ENCODE data around the gene REST. TPM values are rescaled to one million over a fixed set of nuclear protein-coding genes. Genes with fewer than 3 reads are reported as not detected.

REST gene
- total RNA-seq, 1 experiment from 2014 or later, result 38.8 TPM

DNA sequence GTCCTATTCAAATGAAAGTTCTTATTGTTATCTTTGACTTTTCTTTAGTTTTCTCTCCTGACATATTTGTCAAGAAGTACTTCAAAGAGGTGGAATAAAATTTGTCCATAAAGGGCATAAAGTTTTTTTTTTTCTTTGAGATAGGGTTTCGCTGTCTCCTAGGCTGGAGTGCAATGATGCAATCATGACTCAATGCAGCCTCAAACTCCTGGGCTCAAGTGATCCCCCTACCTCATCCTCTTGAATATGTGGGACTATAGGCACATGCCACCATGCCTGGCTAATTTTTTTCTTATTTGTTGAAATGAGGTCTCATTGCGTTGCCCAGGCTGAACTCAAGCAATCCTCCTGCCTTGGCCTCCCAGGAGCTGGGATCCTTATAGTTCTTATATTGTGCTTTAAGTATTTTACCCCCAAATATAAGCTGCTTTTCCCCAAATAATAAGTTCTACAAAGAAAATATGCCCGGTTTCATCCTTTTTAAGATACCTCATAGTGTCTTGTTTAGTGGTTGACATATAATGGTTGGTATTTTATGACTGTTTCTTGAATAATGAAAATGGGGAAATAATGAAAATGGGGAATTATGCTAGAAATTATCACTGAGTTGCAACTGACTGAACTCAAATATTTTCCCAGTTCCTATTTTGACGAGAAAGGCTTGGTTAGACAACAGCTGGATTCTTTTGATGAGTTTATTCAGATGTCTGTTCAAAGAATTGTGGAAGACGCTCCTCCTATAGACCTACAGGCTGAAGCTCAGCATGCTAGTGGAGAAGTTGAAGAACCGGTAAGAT lies 82.6 kb downstream of the REST start:
- H3K4me3 ChIP-seq (ENCODE audit: low read depth in 2 of 2, low read length in 2 of 2), result no peak overlapping the region
- in situ Hi-C loops (cut with HindIII; ENCODE audit: low pct_unique_long_range_greater_than_20kb, low sequenced_read_pairs), result no loop called here
- POLR2A ChIA-PET, result interaction anchor here (0.6 kb wide), 1 partner anchor 12 kb away, joined by 4 read pairs; no protein-coding TSS in a partner anchor
- TF ChIP-seq POLR2AphosphoS5 (IDR thresholded peaks at IDR 0.05; ENCODE audit: low read depth, low read length) (no peak), CTCF (IDR thresholded peaks at IDR 0.05) (no peak), SIN3A (IDR thresholded peaks at IDR 0.05; ENCODE audit: borderline replicate concordance, insufficient read depth, low read depth, low read length) (no peak)
- DNase-seq (ENCODE audit: low read depth, low spot score) (no peak), ATAC-seq (no peak)
- CTCF ChIA-PET, result no interaction called here
- H3K9me3 ChIP-seq (ENCODE audit: control insufficient read depth, insufficient read depth, low read depth, low read length), result no peaks in the 10 kb centered on the region
- intact Hi-C loops (cut with micrococcal nuclease; ENCODE audit: unreplicated experiment), result no loop called here
- H3K27me3 ChIP-seq (ENCODE audit: control insufficient read depth, insufficient read depth, low read length), result no peaks in the 10 kb centered on the region
- BruUV-seq (replicated peaks), result no TSS peak
- H3K27ac ChIP-seq (ENCODE audit: low read length), result no peak overlapping the region
- H3K4me1 ChIP-seq (ENCODE audit: control insufficient read depth, insufficient read depth, low read length), result no peaks in the 10 kb centered on the region
- H3K36me3 ChIP-seq (ENCODE audit: control insufficient read depth, insufficient read depth, low read length), result peaks cover 36% of the 10 kb centered on the region

GRCh38 chr4:56995525-56995924 lies 87.8 kb downstream of the REST start:
- in situ Hi-C loops (cut with HindIII; ENCODE audit: low pct_unique_long_range_greater_than_20kb, low sequenced_read_pairs), result no loop called here
- no peak overlapping the region for H3K4me3 ChIP-seq (ENCODE audit: low read depth in 2 of 2, low read length in 2 of 2)
- peaks cover 20% of the 10 kb centered on the region for H3K36me3 ChIP-seq (ENCODE audit: control insufficient read depth, insufficient read depth, low read length)
- H3K9me3 ChIP-seq (ENCODE audit: control insufficient read depth, insufficient read depth, low read depth, low read length), result no peaks in the 10 kb centered on the region
- H3K27ac ChIP-seq (ENCODE audit: low read length), result no peak overlapping the region
- CTCF ChIA-PET, result no interaction called here
- H3K4me1 ChIP-seq (ENCODE audit: control insufficient read depth, insufficient read depth, low read length), result no peaks in the 10 kb centered on the region
- POLR2A ChIA-PET, result no interaction called here
- TF ChIP-seq TCF7L2 (IDR thresholded peaks at IDR 0.05; ENCODE audit: low read depth, low read length) (no peak), REST (IDR thresholded peaks at IDR 0.05; ENCODE audit: insufficient read depth in 1 of 2, low read depth in 2 of 2, low read length in 1 of 2) (no peak), POLR2AphosphoS5 (IDR thresholded peaks at IDR 0.05; ENCODE audit: low read depth, low read length) (no peak), CTCF (IDR thresholded peaks at IDR 0.05) (no peak), SIN3A (IDR thresholded peaks at IDR 0.05; ENCODE audit: borderline replicate concordance, insufficient read depth, low read depth, low read length) (no peak)
- DNase-seq (ENCODE audit: low read depth, low spot score) (no peak), ATAC-seq (no peak)
- H3K27me3 ChIP-seq (ENCODE audit: control insufficient read depth, insufficient read depth, low read length), result no peaks in the 10 kb centered on the region
- intact Hi-C loops (cut with micrococcal nuclease; ENCODE audit: unreplicated experiment), result no loop called here
- BruUV-seq (replicated peaks), result TSS peak; percentile 19

Data from Panc1 (cell line).